Right lobe of liver (tissue), 4 donors: ENCODE data around the gene AGR3.

Experiments
- POLR2A ChIP-seq: fragments of 450-650 bp; IDR thresholded peaks from one replicate; pipeline ENCODE4 v1.6.1; 2017; ENCODE audit warnings: antibody characterized with exemption, mild to moderate bottlenecking
- TF ChIP-seq, protein P1 (sequence below), 4 donors: fragments of 200-600 bp in 3 of 4; fragments of 450-650 bp in 1 of 4; IDR thresholded peaks; one replicate each; pipeline versions ENCODE4 v1.5.1 to v1.8.0; 2016 to 2022; ENCODE audit warnings: antibody characterized with exemption in 4 of 4, mild to moderate bottlenecking in 2 of 4
- donor health status: DM: no; HTN: no; CAD: no.
- donor health status: DM: no; HTN: no; CAD: no.
- donor health status: DM: no; HTN: yes; CAD: no.

- TF ChIP-seq, protein P1, sequence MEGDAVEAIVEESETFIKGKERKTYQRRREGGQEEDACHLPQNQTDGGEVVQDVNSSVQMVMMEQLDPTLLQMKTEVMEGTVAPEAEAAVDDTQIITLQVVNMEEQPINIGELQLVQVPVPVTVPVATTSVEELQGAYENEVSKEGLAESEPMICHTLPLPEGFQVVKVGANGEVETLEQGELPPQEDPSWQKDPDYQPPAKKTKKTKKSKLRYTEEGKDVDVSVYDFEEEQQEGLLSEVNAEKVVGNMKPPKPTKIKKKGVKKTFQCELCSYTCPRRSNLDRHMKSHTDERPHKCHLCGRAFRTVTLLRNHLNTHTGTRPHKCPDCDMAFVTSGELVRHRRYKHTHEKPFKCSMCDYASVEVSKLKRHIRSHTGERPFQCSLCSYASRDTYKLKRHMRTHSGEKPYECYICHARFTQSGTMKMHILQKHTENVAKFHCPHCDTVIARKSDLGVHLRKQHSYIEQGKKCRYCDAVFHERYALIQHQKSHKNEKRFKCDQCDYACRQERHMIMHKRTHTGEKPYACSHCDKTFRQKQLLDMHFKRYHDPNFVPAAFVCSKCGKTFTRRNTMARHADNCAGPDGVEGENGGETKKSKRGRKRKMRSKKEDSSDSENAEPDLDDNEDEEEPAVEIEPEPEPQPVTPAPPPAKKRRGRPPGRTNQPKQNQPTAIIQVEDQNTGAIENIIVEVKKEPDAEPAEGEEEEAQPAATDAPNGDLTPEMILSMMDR (IDR thresholded peaks at IDR 0.05), result no peak
- TF ChIP-seq POLR2A, result no peak
Measured at GRCh38 chr7:16833373-16833772, 48.4 kb downstream of the AGR3 start.
